HCT116 (cell line): ENCODE data around the gene JSRP1. TPM values are rescaled to one million over a fixed set of nuclear protein-coding genes. Genes with fewer than 3 reads are reported as not detected.

Experiments used
- ATAC-seq: fragments of 200-7000 bp; cut with Tn5 transposase; 2 replicates; pipeline ENCODE4 v1.9.1; 2020; ENCODE audit warnings: mild to moderate bottlenecking, moderate library complexity
- BruUV-seq: library from RNA; stranded (reverse); fragments of 400-500 nt; replicated peaks from 2 replicates; lab custom pipeline; 2021; lab: Mats Ljungman, UMichigan
- CTCF ChIA-PET: fragments of 300-600 bp; sonication (Branson Sonifier 250); formaldehyde crosslinking; loops from one replicate; lab custom pipeline; 2021; ENCODE audit warnings: antibody characterized with exemption; lab: Charles Lee
- POLR2A ChIA-PET: fragments of 300-600, 350-600 bp; sonication (Branson Sonifier 250); formaldehyde crosslinking; loops from one replicate; lab custom pipeline; 2021; ENCODE audit warnings: antibody characterized with exemption; lab: Charles Lee
- RAD21 ChIA-PET, 2 experiments: fragments of 300-600 bp; sonication (Branson Sonifier 250); formaldehyde crosslinking; loops; one replicate each; lab custom pipeline; 2023; ENCODE audit warnings: low total read pairs in 2 of 2; ENCODE audit not compliant: uncharacterized antibody in 2 of 2, unreplicated experiment in 2 of 2, low non-redundant PET in 1 of 2; lab: Charles Lee
- DNase-seq: peaks from one replicate; pipeline ENCODE4 v3.0.0-alpha.2; 2010; ENCODE audit warnings: low read depth, low spot score
- H2AFZ ChIP-seq: fragments of 200-600 bp; shearing (Covaris generic), sonication (generic); 2 replicates; pipeline ENCODE4 v1.6.1; 2017; ENCODE audit warnings: low read depth, mixed run types, mixed read lengths, antibody characterized with exemption, low read length; ENCODE audit not compliant: poor library complexity, severe bottlenecking
- H3K27ac ChIP-seq: 2 replicates; pipeline ENCODE4 v1.5.1; 2012; ENCODE audit warnings: low read depth, low read length
- H3K27me3 ChIP-seq: fragments of 200-600 bp; sonication (generic); 2 replicates; pipeline ENCODE4 v1.6.1; 2016; ENCODE audit warnings: mixed run types, low read length, mixed read lengths; ENCODE audit not compliant: insufficient read depth
- H3K36me3 ChIP-seq, 2 experiments: fragments of 200-500 bp in 1 of 2; fragments of 200-600 bp in 1 of 2; sonication (Bioruptor generic) in 1 of 2; sonication (generic) in 1 of 2; 2 replicates each; pipeline versions ENCODE4 v1.5.1 to v1.6.1; 2014 to 2016; ENCODE audit warnings: low read length in 2 of 2, inconsistent platforms in 1 of 2, mixed read lengths in 1 of 2, mixed run types in 1 of 2; ENCODE audit not compliant: insufficient read depth in 2 of 2, control insufficient read depth in 1 of 2
- H3K4me1 ChIP-seq, 2 experiments: fragments of 200-600 bp in 1 of 2; sonication (generic) in 1 of 2; 2 replicates each; pipeline versions ENCODE4 v1.5.1 to v1.6.1; 2012 to 2017; ENCODE audit warnings: low read length in 2 of 2, inconsistent platforms in 1 of 2, mild to moderate bottlenecking in 1 of 2, mixed read lengths in 1 of 2, mixed run types in 1 of 2, moderate library complexity in 1 of 2; ENCODE audit not compliant: insufficient read depth in 2 of 2, control insufficient read depth in 1 of 2
- H3K4me2 ChIP-seq: fragments of 200-600 bp; sonication (generic); 2 replicates; pipeline ENCODE4 v1.6.1; 2017; ENCODE audit warnings: mixed run types, low read length, mixed read lengths
- H3K4me3 ChIP-seq, 2 experiments: fragments of 200-600 bp in 1 of 2; sonication (generic) in 1 of 2; replicated peaks in 1 of 2; 2 replicates each; pipeline ENCODE4 v1.5.1; 2011 to 2016; ENCODE audit warnings: low read length in 2 of 2, control low read depth in 1 of 2, low read depth in 1 of 2, mild to moderate bottlenecking in 1 of 2, mixed read lengths in 1 of 2, mixed run types in 1 of 2
- H3K79me2 ChIP-seq: fragments of 200-600 bp; sonication (generic); 2 replicates; pipeline ENCODE4 v1.6.1; 2017; ENCODE audit warnings: mild to moderate bottlenecking, mixed run types, low read length, moderate library complexity, mixed read lengths; ENCODE audit not compliant: insufficient read depth
- H3K9ac ChIP-seq: fragments of 200-600 bp; sonication (generic); 2 replicates; pipeline ENCODE4 v1.6.1; 2016; ENCODE audit warnings: low read length, mixed read lengths
- H3K9me2 ChIP-seq: fragments of 200-600 bp; sonication (generic), shearing (Covaris generic); 2 replicates; pipeline ENCODE4 v1.6.1; 2017; ENCODE audit warnings: mixed run types, mild to moderate bottlenecking, moderate library complexity; ENCODE audit not compliant: insufficient read depth
- H3K9me3 ChIP-seq, 2 experiments: fragments of 200-500 bp in 1 of 2; fragments of 200-600 bp in 1 of 2; sonication (Bioruptor generic) in 1 of 2; sonication (generic) in 1 of 2; 2 replicates each; pipeline ENCODE4 v1.6.1; 2014 to 2017; ENCODE audit warnings: low read length in 2 of 2, mixed read lengths in 2 of 2, inconsistent platforms in 1 of 2, low read depth in 1 of 2, mild to moderate bottlenecking in 1 of 2, mixed run types in 1 of 2, moderate library complexity in 1 of 2; ENCODE audit not compliant: control insufficient read depth in 1 of 2, insufficient read depth in 1 of 2
- H4K20me1 ChIP-seq: fragments of 200-600 bp; sonication (generic), shearing (Covaris generic); 2 replicates; pipeline ENCODE4 v1.6.1; 2017; ENCODE audit warnings: mixed run types, mild to moderate bottlenecking, moderate library complexity; ENCODE audit not compliant: insufficient read depth
- CBX3 ChIP-seq: IDR thresholded peaks from 2 replicates; pipeline ENCODE4 v1.6.1; 2012; ENCODE audit warnings: low read depth
- CEBPB ChIP-seq: IDR thresholded peaks from 2 replicates; pipeline ENCODE4 v1.6.1; 2012; ENCODE audit warnings: low read depth
- EGR1 ChIP-seq: IDR thresholded peaks from 2 replicates; pipeline ENCODE4 v1.6.1; 2012; ENCODE audit warnings: low read depth
- ELF1 ChIP-seq: IDR thresholded peaks from 2 replicates; pipeline ENCODE4 v1.6.1; 2012; ENCODE audit warnings: low read depth, borderline replicate concordance
- EZH2 ChIP-seq: fragments of 200-600 bp; sonication (generic); IDR thresholded peaks from 2 replicates; pipeline ENCODE4 v1.6.1; 2017; ENCODE audit warnings: antibody characterized with exemption, mixed run types
- EZH2phosphoT487 ChIP-seq: fragments of 200-600 bp; IDR thresholded peaks from 2 replicates; pipeline ENCODE4 v1.6.1; 2018; ENCODE audit warnings: antibody characterized with exemption, borderline replicate concordance
- FOSL1 ChIP-seq: IDR thresholded peaks from 2 replicates; pipeline ENCODE4 v1.6.1; 2012; ENCODE audit warnings: low read depth
- JUND ChIP-seq: IDR thresholded peaks from 2 replicates; pipeline ENCODE4 v1.6.1; 2012
- POLR2AphosphoS5 ChIP-seq: IDR thresholded peaks from 2 replicates; pipeline ENCODE4 v1.6.1; 2011; ENCODE audit warnings: mild to moderate bottlenecking, low read depth, low read length, moderate library complexity
- RAD21 ChIP-seq: IDR thresholded peaks from 2 replicates; pipeline ENCODE4 v1.6.1; 2012; ENCODE audit warnings: low read depth, mild to moderate bottlenecking
- SIN3A ChIP-seq: IDR thresholded peaks from 2 replicates; pipeline ENCODE4 v1.6.1; 2012; ENCODE audit warnings: low read depth
- SRF ChIP-seq: IDR thresholded peaks from 2 replicates; pipeline ENCODE4 v1.6.1; 2012; ENCODE audit warnings: low read depth
- TCF7L2 ChIP-seq: IDR thresholded peaks from 2 replicates; pipeline ENCODE4 v1.7.0; 2011; ENCODE audit warnings: borderline replicate concordance, inconsistent platforms; ENCODE audit not compliant: insufficient read depth, insufficient read length; ENCODE audit errors: extremely low read depth
- YY1 ChIP-seq: IDR thresholded peaks from 2 replicates; pipeline ENCODE4 v1.6.1; 2011; ENCODE audit warnings: low read length, low read depth, moderate library complexity, mild to moderate bottlenecking; ENCODE audit not compliant: insufficient replicate concordance; ENCODE audit errors: extremely low read depth
- ZFX ChIP-seq: fragments of 450-650 bp; IDR thresholded peaks from 2 replicates; pipeline ENCODE4 v1.6.1; 2017
- intact Hi-C: fragments of 100-400 bp; cut with micrococcal nuclease; formaldehyde crosslinking; loops from 2 replicates; pipeline ENCODE4 v1.10.0; 2022
- total RNA-seq: library from RNA; stranded (reverse); gene quantifications from one replicate; pipeline ENCODE4 v1.2.1, GENCODE V29; 2021; ENCODE audit not compliant: unreplicated experiment
- TF ChIP-seq, protein P1 (sequence below): IDR thresholded peaks from 2 replicates; pipeline ENCODE4 v1.6.1; 2011; ENCODE audit warnings: mild to moderate bottlenecking, low read length, moderate library complexity; ENCODE audit not compliant: insufficient replicate concordance; ENCODE audit errors: extremely low read depth
- TF ChIP-seq, protein P2 (sequence below): IDR thresholded peaks from 2 replicates; pipeline ENCODE4 v1.6.1; 2012
- TF ChIP-seq, protein P3 (sequence below): IDR thresholded peaks from 2 replicates; pipeline ENCODE4 v1.6.1; 2012; ENCODE audit warnings: low read depth

The JSRP1 gene
- total RNA-seq, 1 experiment from 2014 or later = 0.30 TPM

DNA sequence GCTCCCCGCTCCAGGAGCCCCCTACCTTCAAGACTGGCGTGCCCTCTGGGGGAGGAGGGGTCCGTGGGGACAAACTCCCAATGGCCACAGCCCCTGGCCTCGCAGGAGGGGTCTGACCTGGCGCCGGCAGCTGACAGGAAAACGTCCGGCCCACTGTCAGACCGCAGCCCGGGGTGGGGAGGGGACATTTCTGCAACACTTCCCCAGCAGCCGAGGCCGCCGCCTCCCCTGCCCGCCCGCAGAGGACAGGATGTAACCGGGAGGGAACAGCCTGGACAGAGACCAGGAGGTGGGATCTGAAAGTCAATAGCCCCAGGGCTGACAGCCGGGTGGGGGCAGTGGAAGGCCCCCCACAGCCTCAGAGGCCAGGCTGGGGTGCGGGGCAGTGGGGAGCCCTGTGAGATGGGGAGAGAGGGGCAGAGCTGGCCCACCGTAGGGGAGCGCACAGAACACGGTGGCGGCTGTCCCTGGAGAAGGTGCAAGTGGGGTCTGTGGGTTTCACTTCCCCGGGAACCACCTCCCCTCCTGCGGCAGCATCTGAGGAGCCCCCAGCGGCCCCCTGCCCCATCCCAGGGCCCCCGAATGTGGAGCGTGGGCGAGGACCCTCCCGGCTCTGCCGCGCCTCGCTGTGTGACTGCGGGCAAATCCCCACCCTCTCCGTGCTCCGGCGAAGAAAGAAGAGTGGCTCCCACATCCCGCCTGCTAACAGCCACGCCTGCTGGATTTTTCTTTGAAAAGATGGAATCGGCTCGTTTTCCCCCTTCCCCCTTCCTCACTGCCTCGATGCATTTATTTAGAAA is 26.0 kb upstream of the JSRP1 start, which contains the start of gene PEAK3:
Gene PEAK3, minus strand, starts transcription at position 114 of the 800 bp plus-strand sequence. CDS start 1,244 bp downstream, outside the sequence.
- Histone ChIP-seq H3K79me2 (no peaks in the 10 kb centered on the region), H4K20me1 (no peaks in the 10 kb centered on the region), H3K9ac (no peak within 1 kb of the TSS), H3K36me3 (no peaks in the 10 kb centered on the region), H3K9me2 (no peaks in the 10 kb centered on the region), H3K4me2 (no peak within 1 kb of the TSS), H3K4me3 (no peak within 1 kb of the TSS), H3K27ac (no peak within 1 kb of the TSS), H3K9me3 (no peaks in the 10 kb centered on the region), H2AFZ (no peak within 1 kb of the TSS), H3K27me3 (no peaks in the 10 kb centered on the region), H3K4me1 (no peaks in the 10 kb centered on the region)
- no peak for ATAC-seq
- ChIA-PET CTCF (no interaction called here), POLR2A (no interaction called here), RAD21 (no interaction called here)
- BruUV-seq = no TSS peak
- TF ChIP-seq, protein P1, sequence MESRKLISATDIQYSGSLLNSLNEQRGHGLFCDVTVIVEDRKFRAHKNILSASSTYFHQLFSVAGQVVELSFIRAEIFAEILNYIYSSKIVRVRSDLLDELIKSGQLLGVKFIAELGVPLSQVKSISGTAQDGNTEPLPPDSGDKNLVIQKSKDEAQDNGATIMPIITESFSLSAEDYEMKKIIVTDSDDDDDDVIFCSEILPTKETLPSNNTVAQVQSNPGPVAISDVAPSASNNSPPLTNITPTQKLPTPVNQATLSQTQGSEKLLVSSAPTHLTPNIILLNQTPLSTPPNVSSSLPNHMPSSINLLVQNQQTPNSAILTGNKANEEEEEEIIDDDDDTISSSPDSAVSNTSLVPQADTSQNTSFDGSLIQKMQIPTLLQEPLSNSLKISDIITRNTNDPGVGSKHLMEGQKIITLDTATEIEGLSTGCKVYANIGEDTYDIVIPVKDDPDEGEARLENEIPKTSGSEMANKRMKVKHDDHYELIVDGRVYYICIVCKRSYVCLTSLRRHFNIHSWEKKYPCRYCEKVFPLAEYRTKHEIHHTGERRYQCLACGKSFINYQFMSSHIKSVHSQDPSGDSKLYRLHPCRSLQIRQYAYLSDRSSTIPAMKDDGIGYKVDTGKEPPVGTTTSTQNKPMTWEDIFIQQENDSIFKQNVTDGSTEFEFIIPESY = no peak
- TF ChIP-seq CEBPB = no peak
- no peak for TF ChIP-seq EZH2
- no peak for TF ChIP-seq JUND
- TF ChIP-seq EZH2phosphoT487 = no peak
- TF ChIP-seq SRF = no peak
- TF ChIP-seq SIN3A = no peak
- TF ChIP-seq ZFX = no peak
- no peak for TF ChIP-seq YY1
- no peak for TF ChIP-seq FOSL1
- no peak for TF ChIP-seq TCF7L2
- no peak for TF ChIP-seq CBX3
- TF ChIP-seq, protein P2, sequence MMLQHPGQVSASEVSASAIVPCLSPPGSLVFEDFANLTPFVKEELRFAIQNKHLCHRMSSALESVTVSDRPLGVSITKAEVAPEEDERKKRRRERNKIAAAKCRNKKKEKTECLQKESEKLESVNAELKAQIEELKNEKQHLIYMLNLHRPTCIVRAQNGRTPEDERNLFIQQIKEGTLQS = no peak
- TF ChIP-seq, protein P3, sequence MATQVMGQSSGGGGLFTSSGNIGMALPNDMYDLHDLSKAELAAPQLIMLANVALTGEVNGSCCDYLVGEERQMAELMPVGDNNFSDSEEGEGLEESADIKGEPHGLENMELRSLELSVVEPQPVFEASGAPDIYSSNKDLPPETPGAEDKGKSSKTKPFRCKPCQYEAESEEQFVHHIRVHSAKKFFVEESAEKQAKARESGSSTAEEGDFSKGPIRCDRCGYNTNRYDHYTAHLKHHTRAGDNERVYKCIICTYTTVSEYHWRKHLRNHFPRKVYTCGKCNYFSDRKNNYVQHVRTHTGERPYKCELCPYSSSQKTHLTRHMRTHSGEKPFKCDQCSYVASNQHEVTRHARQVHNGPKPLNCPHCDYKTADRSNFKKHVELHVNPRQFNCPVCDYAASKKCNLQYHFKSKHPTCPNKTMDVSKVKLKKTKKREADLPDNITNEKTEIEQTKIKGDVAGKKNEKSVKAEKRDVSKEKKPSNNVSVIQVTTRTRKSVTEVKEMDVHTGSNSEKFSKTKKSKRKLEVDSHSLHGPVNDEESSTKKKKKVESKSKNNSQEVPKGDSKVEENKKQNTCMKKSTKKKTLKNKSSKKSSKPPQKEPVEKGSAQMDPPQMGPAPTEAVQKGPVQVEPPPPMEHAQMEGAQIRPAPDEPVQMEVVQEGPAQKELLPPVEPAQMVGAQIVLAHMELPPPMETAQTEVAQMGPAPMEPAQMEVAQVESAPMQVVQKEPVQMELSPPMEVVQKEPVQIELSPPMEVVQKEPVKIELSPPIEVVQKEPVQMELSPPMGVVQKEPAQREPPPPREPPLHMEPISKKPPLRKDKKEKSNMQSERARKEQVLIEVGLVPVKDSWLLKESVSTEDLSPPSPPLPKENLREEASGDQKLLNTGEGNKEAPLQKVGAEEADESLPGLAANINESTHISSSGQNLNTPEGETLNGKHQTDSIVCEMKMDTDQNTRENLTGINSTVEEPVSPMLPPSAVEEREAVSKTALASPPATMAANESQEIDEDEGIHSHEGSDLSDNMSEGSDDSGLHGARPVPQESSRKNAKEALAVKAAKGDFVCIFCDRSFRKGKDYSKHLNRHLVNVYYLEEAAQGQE = no peak
- no peak for TF ChIP-seq ELF1
- no peak for TF ChIP-seq RAD21
- no peak for TF ChIP-seq POLR2AphosphoS5
- TF ChIP-seq EGR1 = no peak
- no peak for DNase-seq
- intact Hi-C loops = no loop called here
